Measurements from ENCODE around the gene METTL9. TPM values are rescaled to one million over a fixed set of nuclear protein-coding genes. Genes with fewer than 3 reads are reported as not detected.

The METTL9 gene
- total RNA-seq, 2 experiments from 2014 or later, result 120 to 121 TPM

DNA sequence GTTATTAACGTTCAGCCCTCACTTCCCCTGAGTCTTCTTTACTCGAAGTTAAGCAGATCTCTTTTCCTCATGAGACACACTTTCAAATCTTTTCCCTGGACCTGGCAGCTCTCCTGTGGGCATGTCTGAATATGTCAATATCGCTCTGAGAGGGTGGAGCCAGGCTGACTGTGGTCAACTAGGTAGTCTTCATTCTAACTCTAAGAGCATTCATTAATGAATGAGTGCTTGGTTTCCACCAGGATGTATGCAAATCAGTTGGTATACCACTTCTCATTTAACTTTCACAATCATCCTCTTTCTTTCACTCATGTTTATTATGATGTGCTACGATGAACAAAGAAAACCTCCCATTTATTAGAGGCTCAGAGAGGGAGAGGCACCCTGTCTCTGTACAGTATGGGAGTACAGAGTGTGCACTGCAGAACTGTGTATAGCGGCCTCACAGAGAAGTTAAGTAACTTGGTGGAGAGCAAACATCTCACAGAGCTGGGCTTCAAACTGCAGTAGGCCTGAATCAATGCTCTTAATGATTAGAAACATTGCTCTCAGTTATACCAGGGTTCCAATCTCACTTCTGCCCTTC is 104.3 kb downstream of the METTL9 start:
- ChIA-PET POLR2A (interaction anchor here (0.9 kb wide), 1 partner anchor 12 kb away, joined by 3 read pairs; no protein-coding TSS in a partner anchor), CTCF (ENCODE audit: unreplicated experiment) (no interaction called here)
- BruUV-seq (replicated peaks), result no TSS peak
- no peak overlapping the region for H3K4me3 ChIP-seq (ENCODE audit: low read depth, low read length, poor library complexity, severe bottlenecking)
- intact Hi-C loops (cut with micrococcal nuclease; ENCODE audit: unreplicated experiment), result no loop called here
- H3K36me3 ChIP-seq (ENCODE audit: insufficient read depth, low read length), result no peaks in the 10 kb centered on the region
- no peak for DNase-seq (ENCODE audit: low spot score)
- H3K4me1 ChIP-seq (ENCODE audit: insufficient read depth, low read length, poor library complexity, severe bottlenecking), result peaks cover 17% of the 10 kb centered on the region
- no peaks in the 10 kb centered on the region for H4K20me1 ChIP-seq (ENCODE audit: insufficient read depth, low read length)
- no peaks in the 10 kb centered on the region for H3K9me3 ChIP-seq (ENCODE audit: low read length)
- no peak overlapping the region for H2AFZ ChIP-seq (ENCODE audit: low read length)
- no peak overlapping the region for H3K4me2 ChIP-seq (ENCODE audit: low read length)
- H3K27ac ChIP-seq (ENCODE audit: low read depth, low read length, poor library complexity, severe bottlenecking), result no peak overlapping the region
- TF ChIP-seq, protein P1, sequence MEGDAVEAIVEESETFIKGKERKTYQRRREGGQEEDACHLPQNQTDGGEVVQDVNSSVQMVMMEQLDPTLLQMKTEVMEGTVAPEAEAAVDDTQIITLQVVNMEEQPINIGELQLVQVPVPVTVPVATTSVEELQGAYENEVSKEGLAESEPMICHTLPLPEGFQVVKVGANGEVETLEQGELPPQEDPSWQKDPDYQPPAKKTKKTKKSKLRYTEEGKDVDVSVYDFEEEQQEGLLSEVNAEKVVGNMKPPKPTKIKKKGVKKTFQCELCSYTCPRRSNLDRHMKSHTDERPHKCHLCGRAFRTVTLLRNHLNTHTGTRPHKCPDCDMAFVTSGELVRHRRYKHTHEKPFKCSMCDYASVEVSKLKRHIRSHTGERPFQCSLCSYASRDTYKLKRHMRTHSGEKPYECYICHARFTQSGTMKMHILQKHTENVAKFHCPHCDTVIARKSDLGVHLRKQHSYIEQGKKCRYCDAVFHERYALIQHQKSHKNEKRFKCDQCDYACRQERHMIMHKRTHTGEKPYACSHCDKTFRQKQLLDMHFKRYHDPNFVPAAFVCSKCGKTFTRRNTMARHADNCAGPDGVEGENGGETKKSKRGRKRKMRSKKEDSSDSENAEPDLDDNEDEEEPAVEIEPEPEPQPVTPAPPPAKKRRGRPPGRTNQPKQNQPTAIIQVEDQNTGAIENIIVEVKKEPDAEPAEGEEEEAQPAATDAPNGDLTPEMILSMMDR (conservative IDR thresholded peaks at IDR 0.05; ENCODE audit: low read length), result no peak
- TF ChIP-seq EZH2phosphoT487 (IDR thresholded peaks at IDR 0.05; ENCODE audit: borderline replicate concordance, low read depth, low read length), result no peak
- H3K9me2 ChIP-seq (ENCODE audit: insufficient read depth, low read length), result no peaks in the 10 kb centered on the region
- H3K79me2 ChIP-seq (ENCODE audit: insufficient read depth, low read depth, low read length), result no peaks in the 10 kb centered on the region

DNA sequence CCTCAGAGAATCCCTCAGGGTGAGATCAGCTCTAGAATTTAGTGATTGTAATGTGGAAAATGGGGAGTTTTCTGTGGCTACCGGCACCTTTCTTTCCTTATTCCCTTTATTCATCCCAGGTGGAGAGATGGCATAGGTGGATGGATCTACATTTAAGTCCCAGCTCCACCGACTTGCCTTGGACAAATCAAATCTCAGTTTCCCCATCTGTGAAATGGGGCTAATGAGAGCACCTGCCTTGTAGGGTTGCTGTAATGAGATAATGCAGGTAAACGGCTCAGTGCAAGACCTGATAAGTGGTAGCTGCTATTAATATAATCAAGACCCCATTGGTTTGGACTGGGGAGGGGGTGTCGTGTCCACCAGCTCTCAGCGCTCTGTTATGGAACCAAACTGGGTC is 104.9 kb downstream of the METTL9 start:
- H3K9me2 ChIP-seq (ENCODE audit: insufficient read depth, low read length), result no peaks in the 10 kb centered on the region
- intact Hi-C loops (cut with micrococcal nuclease; ENCODE audit: unreplicated experiment), result no loop called here
- no peak overlapping the region for H3K27ac ChIP-seq (ENCODE audit: low read depth, low read length, poor library complexity, severe bottlenecking)
- H3K9me3 ChIP-seq (ENCODE audit: low read length), result no peaks in the 10 kb centered on the region
- no TSS peak for BruUV-seq (replicated peaks)
- CTCF ChIA-PET (ENCODE audit: unreplicated experiment), result no interaction called here
- H3K4me2 ChIP-seq (ENCODE audit: low read length), result no peak overlapping the region
- H3K4me1 ChIP-seq (ENCODE audit: insufficient read depth, low read length, poor library complexity, severe bottlenecking), result peaks cover 17% of the 10 kb centered on the region
- no peak overlapping the region for H2AFZ ChIP-seq (ENCODE audit: low read length)
- no peaks in the 10 kb centered on the region for H3K36me3 ChIP-seq (ENCODE audit: insufficient read depth, low read length)
- H4K20me1 ChIP-seq (ENCODE audit: insufficient read depth, low read length), result no peaks in the 10 kb centered on the region
- no peak overlapping the region for H3K4me3 ChIP-seq (ENCODE audit: low read depth, low read length, poor library complexity, severe bottlenecking)
- DNase-seq (ENCODE audit: low spot score), result no peak
- POLR2A ChIA-PET, result interaction anchor here (0.9 kb wide), 1 partner anchor 13 kb away, joined by 3 read pairs; no protein-coding TSS in a partner anchor
- TF ChIP-seq, protein P1 (conservative IDR thresholded peaks at IDR 0.05; ENCODE audit: low read length), result no peak
- no peak for TF ChIP-seq EZH2phosphoT487 (IDR thresholded peaks at IDR 0.05; ENCODE audit: borderline replicate concordance, low read depth, low read length)
- H3K79me2 ChIP-seq (ENCODE audit: insufficient read depth, low read depth, low read length), result no peaks in the 10 kb centered on the region

DNA sequence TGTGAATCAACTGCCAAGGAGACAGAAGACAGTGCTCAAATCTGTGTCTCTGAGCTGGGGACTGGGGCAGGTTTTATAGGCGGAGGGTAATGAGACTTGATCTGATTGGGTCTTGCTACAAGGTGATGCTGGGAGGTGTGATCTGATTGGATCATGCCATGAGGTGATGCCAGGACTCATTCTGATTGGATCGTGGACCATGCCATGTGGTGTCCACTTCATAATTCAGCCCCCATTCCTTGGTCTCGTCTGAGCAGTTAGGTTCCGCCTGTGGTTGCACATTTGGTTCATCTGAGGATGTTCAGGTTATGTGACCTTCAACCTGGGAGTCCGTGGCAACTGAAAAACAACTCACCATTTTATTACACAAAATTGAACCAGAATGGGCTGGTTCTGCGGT is 105.4 kb downstream of the METTL9 start:
- Histone ChIP-seq H3K36me3 (ENCODE audit: insufficient read depth, low read length) (no peaks in the 10 kb centered on the region), H3K9me2 (ENCODE audit: insufficient read depth, low read length) (no peaks in the 10 kb centered on the region), H3K4me3 (ENCODE audit: low read depth, low read length, poor library complexity, severe bottlenecking) (no peak overlapping the region), H3K79me2 (ENCODE audit: insufficient read depth, low read depth, low read length) (no peaks in the 10 kb centered on the region), H3K9me3 (ENCODE audit: low read length) (no peaks in the 10 kb centered on the region), H3K27ac (ENCODE audit: low read depth, low read length, poor library complexity, severe bottlenecking) (no peak overlapping the region), H2AFZ (ENCODE audit: low read length) (no peak overlapping the region), H4K20me1 (ENCODE audit: insufficient read depth, low read length) (no peaks in the 10 kb centered on the region), H3K4me2 (ENCODE audit: low read length) (no peak overlapping the region), H3K4me1 (ENCODE audit: insufficient read depth, low read length, poor library complexity, severe bottlenecking) (peaks cover 17% of the 10 kb centered on the region)
- TF ChIP-seq EZH2phosphoT487 (IDR thresholded peaks at IDR 0.05; ENCODE audit: borderline replicate concordance, low read depth, low read length), result no peak
- TF ChIP-seq, protein P1 (conservative IDR thresholded peaks at IDR 0.05; ENCODE audit: low read length), result no peak
- ChIA-PET CTCF (ENCODE audit: unreplicated experiment) (no interaction called here), POLR2A (interaction anchor here (0.9 kb wide), 1 partner anchor 13 kb away, joined by 3 read pairs; no protein-coding TSS in a partner anchor)
- no peak for DNase-seq (ENCODE audit: low spot score)
- intact Hi-C loops (cut with micrococcal nuclease; ENCODE audit: unreplicated experiment), result no loop called here
- BruUV-seq (replicated peaks), result no TSS peak
